HEK293T (cell line): ENCODE measurements around the gene KIF1C.

ENCODE experiments used
- CTCF ChIA-PET: fragments of 350-600 bp; formaldehyde crosslinking; extraction: SDS; loops from one replicate; lab custom pipeline; 2021; ENCODE audit warnings: antibody characterized with exemption, inconsistent platforms; lab: Yijun Ruan, JAX
- POLR2A ChIA-PET: fragments of 350-600 bp; formaldehyde crosslinking; extraction: SDS; loops from one replicate; lab custom pipeline; 2020; ENCODE audit warnings: antibody characterized with exemption, inconsistent platforms; lab: Yijun Ruan, JAX
- DNase-seq: peaks from one replicate; pipeline ENCODE4 v3.0.0; 2012; ENCODE audit warnings: mixed read lengths; ENCODE audit errors: extremely low spot score
- ARNT ChIP-seq: fragments of 450-650 bp; IDR thresholded peaks from 2 replicates; pipeline ENCODE4 v1.6.1; 2017; ENCODE audit warnings: mild to moderate bottlenecking
- BHLHE40 ChIP-seq: fragments of 450-650 bp; IDR thresholded peaks from 2 replicates; pipeline ENCODE4 v1.6.1; 2016; ENCODE audit warnings: mild to moderate bottlenecking, moderate library complexity, borderline replicate concordance
- CTBP1 ChIP-seq: fragments of 450-650 bp; IDR thresholded peaks from 2 replicates; pipeline ENCODE4 v1.6.1; 2016; ENCODE audit warnings: borderline replicate concordance
- ELF4 ChIP-seq: fragments of 450-650 bp; IDR thresholded peaks from 2 replicates; pipeline ENCODE4 v1.6.1; 2017; ENCODE audit warnings: antibody characterized with exemption
- FOXA1 ChIP-seq: fragments of 450-650 bp; IDR thresholded peaks from 2 replicates; pipeline ENCODE4 v1.6.1; 2016; ENCODE audit warnings: mild to moderate bottlenecking
- FOXK2 ChIP-seq: fragments of 450-650 bp; IDR thresholded peaks from 2 replicates; pipeline ENCODE4 v1.6.1; 2016; ENCODE audit warnings: mild to moderate bottlenecking
- FOXM1 ChIP-seq: fragments of 450-650 bp; IDR thresholded peaks from 2 replicates; pipeline ENCODE4 v1.6.1; 2017; ENCODE audit warnings: mild to moderate bottlenecking, borderline replicate concordance
- HDGF ChIP-seq: fragments of 450-650 bp; IDR thresholded peaks from 2 replicates; pipeline ENCODE4 v1.6.1; 2017; ENCODE audit warnings: antibody characterized with exemption, borderline replicate concordance
- L3MBTL2 ChIP-seq: fragments of 450-650 bp; conservative IDR thresholded peaks from 2 replicates; pipeline ENCODE4 v1.6.1; 2016; ENCODE audit warnings: mild to moderate bottlenecking
- LEF1 ChIP-seq: fragments of 450-650 bp; IDR thresholded peaks from 2 replicates; pipeline ENCODE4 v1.6.1; 2017; ENCODE audit warnings: mild to moderate bottlenecking, borderline replicate concordance
- NFRKB ChIP-seq: fragments of 450-650 bp; IDR thresholded peaks from 2 replicates; pipeline ENCODE4 v1.6.1; 2016; ENCODE audit warnings: mild to moderate bottlenecking, moderate library complexity
- PKNOX1 ChIP-seq: fragments of 450-650 bp; IDR thresholded peaks from 2 replicates; pipeline ENCODE4 v1.6.1; 2016
- SP1 ChIP-seq: fragments of 450-650 bp; IDR thresholded peaks from 2 replicates; pipeline ENCODE4 v1.6.1; 2017
- SUZ12 ChIP-seq: fragments of 450-650 bp; IDR thresholded peaks from 2 replicates; pipeline ENCODE4 v1.6.1; 2016; ENCODE audit warnings: mild to moderate bottlenecking
- TARDBP ChIP-seq: fragments of 450-650 bp; IDR thresholded peaks from 2 replicates; pipeline ENCODE4 v1.6.1; 2016
- ZNF384 ChIP-seq: fragments of 450-650 bp; IDR thresholded peaks from 2 replicates; pipeline ENCODE4 v1.6.1; 2016

KIF1C gene

GRCh38 chr17:4971826-4972225, 25.9 kb upstream of the KIF1C start:
- ChIA-PET CTCF (interaction anchor here (0.9 kb wide), 1 partner anchor 16 kb away, joined by 3 read pairs; the partner anchor contains the start of gene CAMTA2), POLR2A (no interaction called here)
- no peak for TF ChIP-seq ELF4
- TF ChIP-seq CTBP1: no peak
- no peak for TF ChIP-seq L3MBTL2
- TF ChIP-seq NFRKB: no peak
- no peak for DNase-seq

GRCh38 chr17:4972322-4972721, 25.4 kb upstream of the KIF1C start:
- no peak for DNase-seq
- ChIA-PET POLR2A (interaction anchor here (1.4 kb wide), 1 partner anchor 15 kb away, joined by 4 read pairs; the partner anchor contains the start of gene CAMTA2), CTCF (no interaction called here)
- TF ChIP-seq SUZ12: no peak
- TF ChIP-seq LEF1: no peak
- no peak for TF ChIP-seq PKNOX1
- no peak for TF ChIP-seq HDGF
- no peak for TF ChIP-seq BHLHE40
- no peak for TF ChIP-seq ELF4
- no peak for TF ChIP-seq FOXM1
- no peak for TF ChIP-seq ZNF384
- TF ChIP-seq SP1: no peak
- no peak for TF ChIP-seq FOXK2
- TF ChIP-seq FOXA1: no peak
- TF ChIP-seq ARNT: no peak
- TF ChIP-seq NFRKB: no peak
- TF ChIP-seq CTBP1: no peak
- TF ChIP-seq TARDBP: no peak
- TF ChIP-seq L3MBTL2: no peak

- ChIA-PET POLR2A (interaction anchor here (1.4 kb wide), 1 partner anchor 15 kb away, joined by 4 read pairs; the partner anchor contains the start of gene CAMTA2), CTCF (no interaction called here)
- TF ChIP-seq PKNOX1 (no peak), L3MBTL2 (no peak), BHLHE40 (no peak), HDGF (no peak), SUZ12 (no peak), SP1 (no peak), ARNT (no peak), FOXM1 (no peak), FOXA1 (no peak), LEF1 (no peak), NFRKB (no peak), ELF4 (no peak), FOXK2 (no peak), CTBP1 (no peak), TARDBP (no peak), ZNF384 (no peak)
- DNase-seq: no peak
Measured at GRCh38 chr17:4972752-4973151, 25.0 kb upstream of the KIF1C start.

- ChIA-PET POLR2A (interaction anchor here (0.7 to 2.7 kb wide), 6 partner anchors 13 to 135 kb away, joined by 3 to 9 read pairs (median 4); partner anchors contain the start of genes CAMTA2, RNF167 and SLC25A11), CTCF (no interaction called here)
- TF ChIP-seq PKNOX1 (no peak), FOXA1 (no peak), SP1 (no peak), HDGF (no peak), CTBP1 (no peak), ZNF384 (no peak), SUZ12 (no peak), LEF1 (no peak), BHLHE40 (no peak), NFRKB (no peak), ELF4 (no peak), FOXM1 (no peak), L3MBTL2 (no peak), ARNT (no peak), TARDBP (no peak)
- no peak for DNase-seq
Measured at GRCh38 chr17:4973256-4974114, 24.3 kb upstream of the KIF1C start.

DNA sequence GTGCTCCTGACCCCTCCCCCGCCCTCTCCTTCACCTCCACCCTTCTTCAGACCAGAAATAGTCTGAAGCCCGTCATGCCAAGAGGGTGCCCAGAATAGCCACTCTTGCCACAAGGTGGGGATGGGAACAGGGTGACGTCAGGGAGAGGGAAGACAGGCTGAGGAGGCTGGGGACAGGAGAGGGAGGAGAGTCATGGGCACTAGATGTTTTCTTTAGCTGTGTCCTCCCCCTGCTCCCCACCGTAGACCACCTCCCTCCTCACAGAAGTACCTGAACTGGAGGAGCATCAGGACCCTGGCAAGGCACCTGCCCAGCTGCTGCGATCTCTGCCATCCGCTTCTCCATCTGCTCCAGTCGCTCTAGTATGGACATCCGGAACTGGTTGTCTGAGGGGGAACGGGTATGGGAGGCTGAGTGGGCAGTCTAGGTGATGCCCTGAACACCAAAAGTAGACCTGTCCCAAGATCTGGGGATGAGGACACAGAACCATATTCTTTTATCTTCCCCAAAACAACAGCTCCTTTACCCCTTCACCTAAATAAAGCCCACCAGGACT, 23.6 kb upstream of the KIF1C start:
- no peak for DNase-seq
- CTCF ChIA-PET: no interaction called here
- TF ChIP-seq L3MBTL2 (no peak), SUZ12 (no peak), PKNOX1 (no peak), SP1 (no peak)
- POLR2A ChIA-PET: interaction anchor here (0.7 to 2.7 kb wide), 3 partner anchors 13 to 65 kb away, joined by 3 to 9 read pairs (median 4); partner anchors contain the start of genes RNF167 and SLC25A11
